HL-60 (cell line): ENCODE results near the gene NEURL1.

Source experiments
- GABPA ChIP-seq: IDR thresholded peaks from 2 replicates; pipeline ENCODE4 v1.6.1; 2012; ENCODE audit warnings: low read depth
- POLR2AphosphoS5 ChIP-seq: IDR thresholded peaks from 2 replicates; pipeline ENCODE4 v1.6.1; 2012; ENCODE audit warnings: low read depth
- TF ChIP-seq, protein P1 (sequence below): IDR thresholded peaks from one replicate; pipeline ENCODE4 v1.5.1; 2011; ENCODE audit warnings: low read length, control low read depth, inconsistent platforms; ENCODE audit not compliant: insufficient read depth
- TF ChIP-seq, protein P2 (sequence below): IDR thresholded peaks from 2 replicates; pipeline ENCODE4 v1.6.1; 2012; ENCODE audit warnings: low read depth; ENCODE audit not compliant: insufficient replicate concordance

DNA sequence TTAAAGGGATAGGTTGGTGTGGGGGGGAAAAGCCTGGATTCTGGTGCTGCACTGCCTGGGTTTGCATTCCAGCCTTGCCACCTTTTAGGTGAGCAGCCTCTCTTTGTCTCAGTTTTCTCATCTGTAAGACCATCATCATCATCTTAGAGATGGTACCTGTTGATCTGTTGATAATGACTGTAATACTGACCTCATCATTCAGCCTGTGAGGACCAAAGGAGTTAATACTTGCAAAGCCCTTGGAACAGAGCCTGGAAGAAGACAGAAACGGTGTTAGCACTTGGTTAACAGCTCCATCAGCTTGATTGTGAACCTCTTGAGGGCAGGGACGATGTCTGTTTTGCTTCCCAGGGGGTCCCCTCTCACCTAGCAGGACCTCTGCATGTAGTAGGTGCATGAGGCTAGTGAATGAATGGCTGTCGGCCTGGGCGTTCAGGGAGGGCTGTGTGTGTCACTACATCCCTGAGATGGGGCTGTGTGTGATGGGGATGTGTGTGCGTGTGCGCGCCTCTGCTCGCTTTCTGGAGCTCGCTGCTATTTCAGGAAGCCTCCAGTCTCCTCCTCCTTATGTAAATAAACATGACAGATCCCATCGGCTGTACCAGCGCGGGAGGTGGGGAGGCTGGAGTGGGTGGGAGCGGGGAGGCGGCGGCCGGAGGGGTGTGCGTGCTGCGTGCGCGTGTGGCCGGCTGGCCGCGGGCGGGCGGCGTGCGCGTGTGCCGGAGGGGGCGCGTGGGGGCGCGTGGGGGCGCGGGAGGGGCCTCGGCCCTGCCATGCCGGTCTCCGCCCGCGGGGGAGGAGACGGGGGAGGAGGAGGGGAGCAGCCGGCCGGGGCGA lies 61.2 kb downstream of the NEURL1 start:
- TF ChIP-seq, protein P1, sequence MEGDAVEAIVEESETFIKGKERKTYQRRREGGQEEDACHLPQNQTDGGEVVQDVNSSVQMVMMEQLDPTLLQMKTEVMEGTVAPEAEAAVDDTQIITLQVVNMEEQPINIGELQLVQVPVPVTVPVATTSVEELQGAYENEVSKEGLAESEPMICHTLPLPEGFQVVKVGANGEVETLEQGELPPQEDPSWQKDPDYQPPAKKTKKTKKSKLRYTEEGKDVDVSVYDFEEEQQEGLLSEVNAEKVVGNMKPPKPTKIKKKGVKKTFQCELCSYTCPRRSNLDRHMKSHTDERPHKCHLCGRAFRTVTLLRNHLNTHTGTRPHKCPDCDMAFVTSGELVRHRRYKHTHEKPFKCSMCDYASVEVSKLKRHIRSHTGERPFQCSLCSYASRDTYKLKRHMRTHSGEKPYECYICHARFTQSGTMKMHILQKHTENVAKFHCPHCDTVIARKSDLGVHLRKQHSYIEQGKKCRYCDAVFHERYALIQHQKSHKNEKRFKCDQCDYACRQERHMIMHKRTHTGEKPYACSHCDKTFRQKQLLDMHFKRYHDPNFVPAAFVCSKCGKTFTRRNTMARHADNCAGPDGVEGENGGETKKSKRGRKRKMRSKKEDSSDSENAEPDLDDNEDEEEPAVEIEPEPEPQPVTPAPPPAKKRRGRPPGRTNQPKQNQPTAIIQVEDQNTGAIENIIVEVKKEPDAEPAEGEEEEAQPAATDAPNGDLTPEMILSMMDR = no peak
- TF ChIP-seq POLR2AphosphoS5 (no peak), GABPA (no peak)
- TF ChIP-seq, protein P2, sequence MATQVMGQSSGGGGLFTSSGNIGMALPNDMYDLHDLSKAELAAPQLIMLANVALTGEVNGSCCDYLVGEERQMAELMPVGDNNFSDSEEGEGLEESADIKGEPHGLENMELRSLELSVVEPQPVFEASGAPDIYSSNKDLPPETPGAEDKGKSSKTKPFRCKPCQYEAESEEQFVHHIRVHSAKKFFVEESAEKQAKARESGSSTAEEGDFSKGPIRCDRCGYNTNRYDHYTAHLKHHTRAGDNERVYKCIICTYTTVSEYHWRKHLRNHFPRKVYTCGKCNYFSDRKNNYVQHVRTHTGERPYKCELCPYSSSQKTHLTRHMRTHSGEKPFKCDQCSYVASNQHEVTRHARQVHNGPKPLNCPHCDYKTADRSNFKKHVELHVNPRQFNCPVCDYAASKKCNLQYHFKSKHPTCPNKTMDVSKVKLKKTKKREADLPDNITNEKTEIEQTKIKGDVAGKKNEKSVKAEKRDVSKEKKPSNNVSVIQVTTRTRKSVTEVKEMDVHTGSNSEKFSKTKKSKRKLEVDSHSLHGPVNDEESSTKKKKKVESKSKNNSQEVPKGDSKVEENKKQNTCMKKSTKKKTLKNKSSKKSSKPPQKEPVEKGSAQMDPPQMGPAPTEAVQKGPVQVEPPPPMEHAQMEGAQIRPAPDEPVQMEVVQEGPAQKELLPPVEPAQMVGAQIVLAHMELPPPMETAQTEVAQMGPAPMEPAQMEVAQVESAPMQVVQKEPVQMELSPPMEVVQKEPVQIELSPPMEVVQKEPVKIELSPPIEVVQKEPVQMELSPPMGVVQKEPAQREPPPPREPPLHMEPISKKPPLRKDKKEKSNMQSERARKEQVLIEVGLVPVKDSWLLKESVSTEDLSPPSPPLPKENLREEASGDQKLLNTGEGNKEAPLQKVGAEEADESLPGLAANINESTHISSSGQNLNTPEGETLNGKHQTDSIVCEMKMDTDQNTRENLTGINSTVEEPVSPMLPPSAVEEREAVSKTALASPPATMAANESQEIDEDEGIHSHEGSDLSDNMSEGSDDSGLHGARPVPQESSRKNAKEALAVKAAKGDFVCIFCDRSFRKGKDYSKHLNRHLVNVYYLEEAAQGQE = no peak
